ENCODE results near the gene ATP4B.

The ATP4B gene

DNA sequence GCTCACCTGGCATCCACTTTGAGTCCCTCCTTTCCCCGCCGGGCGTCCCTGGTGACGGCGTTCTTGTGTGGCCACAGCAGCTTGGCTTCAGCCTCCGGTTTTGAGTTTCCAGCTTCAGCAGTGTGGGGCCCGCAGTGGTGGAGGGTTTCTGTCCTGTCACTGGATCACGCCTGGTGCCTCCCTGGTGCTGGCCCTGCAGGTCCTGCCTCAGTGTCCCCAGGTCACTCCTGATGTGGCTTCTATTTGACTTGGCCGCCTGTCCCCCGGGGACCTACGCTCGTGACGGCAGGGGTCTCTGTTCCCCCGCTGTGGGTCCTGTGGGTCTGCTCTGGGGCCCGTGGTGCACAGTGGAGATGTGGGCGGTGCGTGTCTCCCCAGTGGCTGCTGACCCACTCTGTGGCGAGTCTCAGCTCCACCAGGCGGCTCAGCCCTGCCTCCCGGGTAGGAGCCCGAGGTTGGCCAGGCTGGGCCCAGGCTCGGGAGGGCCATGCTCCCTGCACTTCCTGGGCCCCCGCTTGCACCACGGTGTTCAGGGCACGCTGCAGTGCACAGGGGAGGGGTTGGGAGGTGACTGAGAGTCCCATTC, 1.9 kb downstream of the ATP4B start:
- DNase-seq (ENCODE audit: low spot score) = no peak

DNA sequence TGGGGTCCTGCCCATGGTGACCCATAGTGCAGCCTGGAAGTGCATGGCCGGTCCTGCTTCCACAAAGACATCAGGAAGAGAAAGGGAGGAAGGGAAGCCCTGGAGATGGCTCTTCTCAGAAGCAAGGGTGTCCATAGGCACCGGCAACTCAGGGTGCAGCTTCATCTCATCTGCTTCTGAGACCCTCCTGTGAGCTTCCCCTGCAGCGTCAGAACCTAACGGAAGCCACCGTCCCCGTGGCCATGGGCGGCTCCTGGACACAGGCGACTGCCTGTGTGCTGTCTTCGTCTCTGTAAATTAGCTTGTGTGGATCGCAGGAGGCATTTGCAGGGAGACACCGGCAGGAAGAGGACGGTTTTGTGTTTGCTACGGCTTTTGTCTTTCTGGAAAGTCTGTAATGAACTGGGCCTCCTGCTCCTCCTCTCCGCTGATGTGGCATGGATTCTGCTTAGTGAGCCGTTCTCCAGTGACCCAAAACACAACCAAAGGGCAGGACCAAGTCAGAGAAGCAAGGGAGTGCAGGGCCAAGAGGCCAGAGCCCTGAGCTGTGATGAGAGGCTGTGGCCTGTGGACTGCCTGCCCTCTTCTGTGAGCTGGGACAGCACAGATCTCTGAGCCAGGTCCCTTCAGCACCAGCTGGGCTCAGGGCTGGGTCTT, 2.5 kb downstream of the ATP4B start:
- DNase-seq (ENCODE audit: low spot score) = no peak

DNA sequence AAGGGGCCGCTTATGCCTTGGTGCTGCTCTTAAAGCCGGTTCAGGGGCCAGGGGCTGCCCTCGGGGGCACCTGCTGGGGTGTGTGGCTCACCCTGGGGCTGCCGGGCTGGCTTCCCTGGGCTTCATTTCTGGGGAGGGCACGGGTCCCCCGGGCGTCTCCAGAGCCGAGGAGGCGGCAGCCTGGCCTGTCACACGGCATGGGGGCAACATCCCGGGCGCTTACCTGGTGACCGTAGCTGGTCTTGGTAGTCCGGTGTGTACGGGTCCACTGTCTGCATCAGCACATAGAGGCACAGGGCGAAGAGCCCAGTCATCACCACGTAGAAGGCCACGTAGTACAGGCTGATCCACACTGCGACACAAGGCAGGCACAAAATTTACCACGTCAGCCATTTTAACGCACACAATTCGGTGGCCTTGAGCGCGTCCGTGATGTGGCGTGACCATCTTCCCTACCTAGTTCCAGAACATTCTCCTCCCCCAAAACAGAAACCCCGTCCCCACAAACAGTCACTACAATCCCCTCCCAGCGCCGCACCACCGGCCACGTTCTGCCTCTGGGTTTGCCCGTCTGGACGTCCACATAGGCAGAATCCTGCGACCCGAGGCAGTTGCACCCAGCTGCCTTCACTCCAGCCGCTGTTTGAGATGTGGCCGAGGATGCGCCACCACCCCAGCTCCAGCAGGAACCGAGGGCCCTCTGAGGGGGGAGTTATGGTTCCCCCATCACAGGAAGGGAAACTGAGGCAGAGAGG, 3.2 kb downstream of the ATP4B start:
- DNase-seq (ENCODE audit: low spot score) = no peak

DNA sequence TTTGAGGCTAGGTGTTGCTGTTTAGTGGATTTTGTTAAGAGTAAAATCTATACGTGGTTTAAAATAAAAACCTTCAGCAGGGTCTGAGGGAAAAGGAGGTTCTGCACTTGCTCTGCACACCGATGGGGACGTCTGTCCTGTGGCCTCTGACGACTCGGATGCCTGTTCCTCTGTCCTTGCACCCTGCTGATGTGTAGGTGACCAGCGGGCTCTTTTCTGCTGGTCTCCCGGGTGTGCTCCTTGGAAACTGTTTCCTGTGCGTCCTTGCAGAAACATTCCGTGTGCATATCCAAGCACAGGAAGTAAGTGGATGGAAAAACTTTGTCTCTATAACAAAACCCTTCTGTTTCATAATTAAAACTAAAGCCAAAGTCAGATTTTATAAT, 3.8 kb downstream of the ATP4B start:
- no peak for DNase-seq (ENCODE audit: low spot score)

DNA sequence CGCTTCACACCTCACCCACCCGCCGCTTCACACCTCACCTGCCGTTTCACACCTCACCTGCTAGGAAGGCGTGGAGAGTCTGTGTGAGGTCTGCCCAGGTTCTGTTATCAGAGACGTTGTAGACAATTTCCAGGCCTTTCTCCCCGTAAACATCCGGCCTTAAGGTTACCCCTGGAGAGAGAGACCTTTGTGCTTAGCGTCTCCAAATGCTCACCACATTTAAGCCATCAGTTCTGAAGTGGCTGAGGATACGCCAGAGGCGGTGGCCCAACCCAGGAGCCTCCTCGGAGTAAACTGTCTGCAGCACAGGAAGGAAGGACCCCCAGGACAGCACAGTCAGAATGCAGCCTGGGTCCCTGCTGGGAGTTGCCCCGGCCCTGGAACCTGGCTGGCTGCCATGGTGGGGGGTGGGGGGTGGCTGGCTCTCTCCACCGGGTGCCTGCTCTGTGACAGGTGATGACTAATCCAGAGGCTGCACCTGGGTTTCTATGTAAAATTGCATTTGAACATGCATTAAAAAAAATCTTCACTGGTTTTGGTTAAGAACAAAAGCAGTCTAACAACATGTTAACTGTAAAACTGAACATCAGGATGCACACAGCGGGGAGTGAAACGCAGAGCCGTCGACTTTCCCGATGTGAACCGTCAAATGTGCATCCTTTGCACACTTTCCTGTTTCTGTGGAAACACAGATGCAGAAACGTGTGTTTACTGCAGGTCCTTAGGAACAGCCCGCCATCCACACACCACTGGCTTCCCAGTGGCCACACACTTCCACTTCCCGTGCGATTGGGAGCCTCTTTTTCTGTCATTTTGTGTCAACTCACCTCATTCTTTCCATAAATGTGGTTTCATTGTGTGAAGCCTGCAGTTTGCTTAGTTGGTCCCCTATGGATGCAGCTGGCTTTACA, 4.5 kb downstream of the ATP4B start:
- DNase-seq (ENCODE audit: low spot score) = no peak

DNA sequence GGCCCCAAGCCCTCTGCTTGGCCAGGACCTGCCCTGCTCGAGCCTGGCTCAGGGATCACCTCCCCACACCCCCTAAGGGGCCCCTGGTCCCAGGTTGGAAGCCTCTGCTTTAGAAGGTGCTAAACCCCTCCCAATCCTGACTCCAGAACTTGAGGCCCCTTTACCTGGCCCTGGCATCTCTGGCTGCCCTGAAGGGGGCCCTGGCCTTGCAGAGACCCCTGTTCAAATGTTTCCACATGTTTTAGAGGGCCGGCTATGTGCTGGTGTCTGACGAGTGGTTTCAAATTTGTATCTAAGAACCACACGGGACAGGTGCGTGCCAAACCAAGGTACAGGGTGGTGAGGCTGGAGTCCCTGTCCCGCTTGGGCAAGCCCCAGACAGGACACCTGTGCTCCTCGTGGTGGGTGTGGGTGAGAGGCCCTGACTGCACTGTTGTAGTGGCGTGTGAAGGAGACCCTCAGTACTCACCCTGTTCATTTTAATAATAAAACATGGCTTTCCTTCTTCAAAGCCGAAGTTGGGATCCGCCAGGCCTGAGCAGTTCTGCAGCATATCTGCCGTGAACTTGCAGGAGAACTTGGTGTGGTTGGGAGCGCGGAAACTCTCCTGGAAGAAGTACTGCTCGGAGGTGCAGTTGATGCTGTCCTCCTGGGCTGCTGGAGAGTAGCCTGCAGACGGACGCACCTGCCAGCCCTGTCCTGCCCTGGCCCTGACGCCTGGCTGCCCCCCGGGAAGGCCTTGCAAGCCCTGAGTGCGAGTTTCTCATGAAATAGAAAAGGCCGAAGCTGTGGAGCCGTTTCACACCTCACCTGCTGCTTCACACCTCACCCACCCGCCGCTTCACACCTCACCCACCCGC, 5.4 kb downstream of the ATP4B start:
- DNase-seq (ENCODE audit: low spot score) = no peak

DNA sequence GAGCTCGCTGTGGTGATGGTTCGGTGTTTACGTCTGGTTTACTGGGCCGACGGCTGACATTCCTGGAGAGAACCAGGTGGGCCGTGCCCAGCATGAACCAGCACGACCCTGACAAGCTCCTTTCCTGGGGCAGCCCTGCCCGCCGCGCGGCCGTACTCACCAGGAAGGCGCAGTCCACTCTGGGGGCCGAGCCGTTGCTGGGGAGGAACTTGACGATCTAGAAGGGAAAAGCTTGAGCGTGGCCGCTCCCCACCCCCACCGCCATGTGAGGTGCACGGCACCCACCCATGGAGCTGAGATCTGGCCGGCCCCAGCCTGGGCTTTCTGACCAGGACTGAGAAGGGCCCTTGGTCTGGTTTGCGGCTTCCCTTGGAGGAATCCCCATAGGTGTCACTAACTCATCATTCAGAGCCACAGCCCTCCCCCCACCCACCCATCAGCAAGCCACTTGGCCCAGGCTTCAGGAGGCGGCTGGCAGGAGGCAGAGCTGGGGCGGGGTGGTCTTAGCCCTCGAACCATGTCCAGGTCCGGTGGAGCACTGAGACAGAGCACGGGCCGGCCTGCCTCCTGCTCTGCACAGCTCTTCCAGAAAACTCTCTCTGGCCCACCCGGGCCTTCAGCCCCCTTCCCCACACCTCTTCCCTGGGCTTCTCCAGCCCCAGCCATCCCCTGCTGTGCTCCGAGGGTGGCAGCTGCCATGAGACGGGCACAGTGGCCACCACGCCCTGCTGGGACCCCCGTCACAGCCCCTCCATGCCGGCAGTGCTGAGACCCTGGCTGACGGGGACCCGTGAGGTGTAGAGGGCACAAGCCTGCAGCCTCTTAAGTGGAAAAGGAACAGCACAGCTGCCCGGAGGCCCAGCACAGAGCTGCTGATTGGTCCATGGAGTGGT, 6.2 kb downstream of the ATP4B start:
- no peak for DNase-seq (ENCODE audit: low spot score)

DNA sequence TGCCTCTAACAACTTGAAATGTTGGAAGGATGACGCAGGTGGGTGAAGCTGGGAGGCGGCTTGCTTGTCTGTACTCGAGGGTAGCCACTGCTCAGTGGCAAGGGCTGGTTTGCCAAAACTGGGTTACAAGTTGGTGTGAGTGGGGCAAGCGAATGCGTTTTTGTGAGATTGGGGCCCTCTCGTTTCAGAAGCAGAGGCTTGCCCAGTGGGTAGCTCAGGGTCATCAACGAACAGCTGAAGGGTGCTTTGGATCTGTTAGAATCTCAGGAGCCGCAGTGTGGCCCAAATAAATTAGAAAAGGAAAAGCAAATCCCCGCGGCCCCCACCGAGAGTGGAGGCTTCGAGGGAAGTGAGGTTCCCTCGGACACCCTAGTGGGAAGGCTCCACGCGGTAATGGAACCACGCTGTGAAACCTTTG, 7.3 kb downstream of the ATP4B start:
- DNase-seq (ENCODE audit: low spot score) = no peak

DNA sequence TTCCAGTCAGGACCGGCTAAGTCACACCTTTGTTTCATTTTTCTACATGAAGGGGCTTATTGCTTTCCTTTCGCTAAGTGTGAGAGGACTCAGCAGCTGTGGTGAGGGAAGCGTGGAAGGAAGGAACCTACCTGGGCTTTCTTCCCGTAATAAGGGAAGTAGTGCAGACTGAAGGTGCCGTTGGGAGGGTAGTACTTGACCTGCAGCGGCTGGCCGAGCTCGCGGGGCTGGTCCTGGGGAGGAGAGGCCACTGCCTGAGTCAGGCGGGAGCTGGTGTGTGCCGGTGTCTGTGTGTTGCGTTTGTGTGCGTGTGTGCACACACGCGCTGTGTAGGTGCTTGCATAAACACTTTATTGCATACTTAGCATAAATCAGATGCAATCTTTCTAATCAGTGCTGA, 7.7 kb downstream of the ATP4B start:
- no peak for DNase-seq (ENCODE audit: low spot score)

DNA sequence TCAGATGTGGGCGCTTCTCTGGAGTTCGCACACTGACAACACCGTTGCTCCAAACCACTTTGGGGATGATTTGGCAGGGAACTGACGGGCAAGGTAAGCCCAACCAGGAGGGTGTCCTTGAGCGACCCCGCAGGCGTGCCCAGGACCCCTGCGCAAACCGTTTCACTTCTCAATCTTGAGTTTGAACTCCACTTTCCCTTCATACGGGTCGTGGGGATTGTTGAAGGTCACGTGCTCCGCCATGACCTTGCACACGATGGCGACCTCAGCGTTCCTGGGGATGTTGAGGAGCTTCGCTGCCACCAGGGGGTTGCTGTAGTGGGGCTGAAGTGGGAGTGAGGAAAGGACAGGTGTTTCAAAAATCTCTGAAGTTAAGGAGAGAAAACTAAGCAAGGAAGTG, 8.8 kb downstream of the ATP4B start:
- no peak for DNase-seq (ENCODE audit: low spot score)

DNA sequence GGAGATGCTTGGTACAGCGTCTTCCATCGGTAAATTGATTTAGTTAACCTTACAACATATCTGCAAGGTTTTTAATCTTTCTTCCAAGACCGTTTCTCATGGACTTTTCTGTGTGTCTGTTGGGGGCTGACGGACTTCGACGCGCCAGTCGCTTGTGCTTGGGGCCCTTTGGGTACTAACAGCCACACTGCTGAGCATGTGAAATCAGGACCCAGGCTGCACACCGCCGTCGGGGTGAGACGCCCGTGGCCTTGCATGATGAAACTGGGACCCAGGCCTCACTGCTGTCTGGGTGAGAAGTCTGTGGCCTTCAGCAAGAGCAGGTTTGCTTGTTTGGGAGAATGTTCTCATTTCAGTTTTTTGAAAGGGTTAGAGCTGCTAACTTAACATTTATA, 9.8 kb downstream of the ATP4B start:
- DNase-seq (ENCODE audit: low spot score) = no peak

DNA sequence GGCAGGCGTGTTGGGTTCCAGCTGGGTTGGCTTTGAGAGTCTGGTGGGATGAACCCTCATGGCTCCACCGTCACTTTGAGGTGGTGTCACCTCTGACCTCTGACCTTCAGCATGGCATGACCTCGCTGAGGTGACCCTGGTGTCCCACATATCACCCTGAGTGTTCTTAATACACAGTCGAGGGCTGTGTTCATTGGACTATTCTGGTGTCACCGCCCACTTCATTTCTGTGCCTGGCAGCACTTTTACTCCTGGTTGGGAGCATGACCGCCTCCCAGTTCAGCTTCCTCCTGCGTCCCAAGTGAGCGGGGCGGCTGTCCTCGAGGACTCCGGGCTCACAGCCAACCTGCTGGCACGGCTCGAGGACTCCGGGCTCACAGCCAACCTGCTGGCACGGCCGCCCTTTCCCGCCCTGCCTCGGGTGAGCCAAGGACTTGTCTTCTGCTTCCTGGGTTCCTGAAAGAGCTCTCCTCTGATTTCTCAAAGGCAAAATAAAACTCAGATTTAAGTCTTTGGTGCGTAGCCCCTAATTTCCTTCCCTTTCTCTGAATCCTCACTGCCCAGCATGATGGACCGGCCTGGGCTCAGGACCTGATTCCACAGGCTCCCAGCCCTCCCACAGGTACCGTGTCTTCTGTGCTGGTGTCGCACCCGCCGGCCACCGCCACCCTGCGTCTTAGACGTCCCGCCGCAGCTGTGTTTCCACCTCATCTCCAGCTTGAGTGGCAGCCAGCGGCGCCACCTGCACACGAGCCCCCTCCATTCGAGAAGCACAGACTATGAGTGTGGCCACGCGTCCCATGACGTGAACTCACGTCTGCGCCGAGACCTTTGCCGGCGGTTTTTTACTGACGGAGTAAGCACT, 10.4 kb downstream of the ATP4B start:
- no peak for DNase-seq (ENCODE audit: low spot score)

DNA sequence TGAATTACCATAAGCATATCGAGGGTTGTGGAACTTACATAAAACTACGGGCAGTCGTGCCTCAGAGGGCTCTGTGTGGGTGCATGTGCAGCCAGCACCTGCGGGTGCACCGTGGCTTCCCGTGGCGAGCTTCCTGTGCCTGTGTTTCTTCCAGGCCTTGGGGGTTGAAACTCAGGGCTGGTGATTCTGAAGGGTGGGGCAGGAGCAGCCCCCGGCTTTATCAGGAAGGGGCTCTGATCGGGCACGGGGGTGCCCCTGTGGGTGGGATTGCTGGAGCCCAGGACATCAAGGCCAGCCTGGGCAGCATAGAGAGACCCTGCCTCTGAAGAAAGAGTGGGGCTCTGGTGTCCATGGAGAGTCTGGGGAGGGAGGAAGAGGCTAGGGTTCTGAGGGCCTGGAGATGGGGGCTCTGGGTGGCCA, 11.1 kb downstream of the ATP4B start:
- no peak for DNase-seq (ENCODE audit: low spot score)

DNA sequence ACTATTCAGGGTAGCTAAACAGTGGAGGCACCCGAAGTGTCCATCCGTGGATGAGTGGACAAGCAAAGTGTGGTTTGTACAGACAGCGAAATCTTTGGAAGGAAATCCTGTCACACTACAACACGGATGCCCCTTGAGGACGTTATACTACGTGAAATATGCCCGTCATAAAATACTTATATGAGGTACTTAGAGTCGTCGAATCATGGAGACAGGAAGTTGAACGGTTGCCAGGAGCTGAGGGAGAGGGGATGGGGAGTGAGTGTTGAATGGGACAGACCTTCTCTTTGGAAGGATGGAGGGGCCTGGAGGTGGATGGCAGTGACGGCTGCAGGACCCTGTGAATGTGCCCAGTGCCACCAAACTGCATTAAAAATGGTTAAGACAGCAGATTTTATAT, 11.6 kb downstream of the ATP4B start:
- DNase-seq (ENCODE audit: low spot score) = no peak

DNA sequence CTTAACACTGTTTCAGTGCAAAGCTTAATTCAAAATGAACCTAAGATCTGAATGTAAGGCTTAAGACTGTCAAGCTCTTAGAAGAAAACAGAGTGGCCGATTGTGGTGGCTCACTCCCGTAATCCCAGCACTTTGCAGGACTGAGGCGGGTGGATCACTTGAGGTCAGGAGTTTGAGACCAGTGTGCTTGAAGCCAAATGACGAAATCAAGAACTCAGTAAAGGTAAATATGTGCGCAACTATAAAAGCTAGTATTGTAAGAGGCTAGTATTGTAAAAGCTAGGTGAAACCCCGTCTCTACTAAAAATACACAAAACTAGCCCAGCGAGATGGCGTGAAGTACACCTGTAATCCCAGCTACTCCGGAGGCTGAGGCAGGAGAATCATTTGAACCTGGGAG, 12.7 kb downstream of the ATP4B start:
- DNase-seq (ENCODE audit: low spot score) = no peak

DNA sequence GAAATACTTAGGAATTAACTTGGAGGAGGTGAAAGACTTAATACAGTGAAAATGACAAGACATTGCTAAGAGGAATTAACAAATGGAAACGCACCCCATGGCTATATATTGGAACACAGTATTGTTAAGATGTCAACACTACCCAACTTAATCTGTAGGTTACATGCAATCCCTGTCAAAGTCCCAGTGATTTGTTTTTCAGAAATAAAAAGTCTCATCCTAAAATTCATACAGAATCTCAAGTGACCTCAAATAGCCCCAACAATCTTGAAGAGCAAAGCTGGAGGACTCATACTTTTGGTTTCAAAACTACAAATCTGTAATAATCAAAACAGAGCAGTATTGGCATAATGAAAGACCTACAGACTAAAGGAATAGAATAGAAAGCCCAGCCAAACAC, 13.2 kb downstream of the ATP4B start:
- no peak for DNase-seq (ENCODE audit: low spot score)

DNA sequence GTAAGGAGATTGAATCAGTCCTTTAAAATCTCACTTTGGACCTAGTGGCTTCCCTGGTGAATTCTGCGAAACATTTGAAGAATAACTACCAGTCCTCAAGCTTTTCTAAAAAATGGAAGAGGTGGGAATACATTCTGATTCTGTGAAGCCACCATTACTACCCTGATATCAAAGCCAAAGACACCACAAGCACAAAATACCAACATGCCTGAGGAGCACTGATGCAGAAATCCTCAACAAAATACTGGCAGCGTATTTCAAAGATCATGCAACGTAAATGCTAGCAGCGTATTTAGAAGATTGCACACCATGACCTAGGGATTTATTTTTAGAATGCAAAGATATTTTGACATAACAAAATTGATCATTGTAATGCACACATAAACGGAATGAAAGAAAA, 14.4 kb downstream of the ATP4B start:
- DNase-seq (ENCODE audit: low spot score) = no peak

DNA sequence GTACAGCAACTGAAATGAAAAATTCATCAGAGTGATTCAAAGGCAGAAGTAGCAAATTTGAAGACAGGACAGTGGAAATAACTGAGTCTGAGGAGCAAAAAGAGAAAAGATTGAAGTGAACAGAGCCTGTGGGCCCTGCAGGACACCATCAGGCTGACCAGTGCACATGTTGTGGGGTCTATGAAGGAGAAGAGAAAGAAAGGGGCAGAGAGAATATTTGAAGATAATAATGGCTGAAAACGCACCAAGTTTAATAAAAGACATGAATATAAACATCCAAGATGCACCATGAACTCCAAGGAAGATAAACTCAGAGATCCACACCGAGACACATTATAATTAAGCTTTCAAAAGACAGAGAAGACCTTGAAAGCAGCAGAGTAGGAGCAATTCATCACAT, 15.4 kb downstream of the ATP4B start:
- DNase-seq (ENCODE audit: low spot score) = no peak

DNA sequence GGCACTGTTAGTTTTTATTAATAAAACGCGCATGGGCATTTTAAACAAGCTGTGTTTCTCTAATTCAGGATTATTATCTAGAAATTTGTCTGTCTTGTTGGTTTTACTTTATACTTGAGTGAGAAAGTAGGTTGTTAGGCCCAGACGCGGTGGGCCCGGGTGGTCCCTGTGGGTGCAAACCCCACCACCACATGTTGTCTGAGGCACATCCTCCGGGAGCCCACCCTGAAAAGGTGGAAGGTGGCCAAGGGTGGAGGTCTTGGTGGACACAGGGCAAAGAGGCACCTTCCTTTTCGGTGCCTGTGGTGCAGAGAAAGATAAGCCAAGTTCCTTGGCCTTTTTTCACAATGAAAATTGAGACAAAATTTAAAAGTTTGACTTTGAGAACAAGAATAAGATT, 16.6 kb downstream of the ATP4B start:
- no peak for DNase-seq (ENCODE audit: low spot score)

All from RKO (cell line).